Measurements from ENCODE around the gene WDSUB1.
A peak's percentile ranks its signal among the peaks of the same experiment; 100 is the strongest.

Gene WDSUB1

GRCh38 chr2:159194241-159194640 lies 92.3 kb downstream of the WDSUB1 start:
- DNase-seq, result peak; percentile 44

GRCh38 chr2:159193791-159194190 lies 92.7 kb downstream of the WDSUB1 start:
- no peak for DNase-seq

GRCh38 chr2:159192371-159192918 lies 94.1 kb downstream of the WDSUB1 start:
- DNase-seq, result no peak

- DNase-seq, result no peak
These were observed 98.1 kb downstream of the WDSUB1 start for GRCh38 chr2:159188449-159188848.

- DNase-seq, result no peak
These were observed 99.4 kb downstream of the WDSUB1 start for GRCh38 chr2:159187106-159187505.

- DNase-seq, result no peak
These were observed 100.0 kb downstream of the WDSUB1 start for GRCh38 chr2:159186462-159186861.

Measured in midbrain (tissue), 1 donor.